Fibroblast of skin of back (primary cell): Measurements from ENCODE around the gene TUBA3D.
A peak's percentile ranks its signal among the peaks of the same experiment; 100 is the strongest.
"Not testable (repeated sequence)": the region's sequence is repeated elsewhere in the genome, so short reads cannot be mapped to it uniquely, and the experiment has no call there.

Experiments
- DNase-seq: peaks from one replicate; pipeline ENCODE4 v3.0.0-alpha.2; 2013

Gene TUBA3D

DNA sequence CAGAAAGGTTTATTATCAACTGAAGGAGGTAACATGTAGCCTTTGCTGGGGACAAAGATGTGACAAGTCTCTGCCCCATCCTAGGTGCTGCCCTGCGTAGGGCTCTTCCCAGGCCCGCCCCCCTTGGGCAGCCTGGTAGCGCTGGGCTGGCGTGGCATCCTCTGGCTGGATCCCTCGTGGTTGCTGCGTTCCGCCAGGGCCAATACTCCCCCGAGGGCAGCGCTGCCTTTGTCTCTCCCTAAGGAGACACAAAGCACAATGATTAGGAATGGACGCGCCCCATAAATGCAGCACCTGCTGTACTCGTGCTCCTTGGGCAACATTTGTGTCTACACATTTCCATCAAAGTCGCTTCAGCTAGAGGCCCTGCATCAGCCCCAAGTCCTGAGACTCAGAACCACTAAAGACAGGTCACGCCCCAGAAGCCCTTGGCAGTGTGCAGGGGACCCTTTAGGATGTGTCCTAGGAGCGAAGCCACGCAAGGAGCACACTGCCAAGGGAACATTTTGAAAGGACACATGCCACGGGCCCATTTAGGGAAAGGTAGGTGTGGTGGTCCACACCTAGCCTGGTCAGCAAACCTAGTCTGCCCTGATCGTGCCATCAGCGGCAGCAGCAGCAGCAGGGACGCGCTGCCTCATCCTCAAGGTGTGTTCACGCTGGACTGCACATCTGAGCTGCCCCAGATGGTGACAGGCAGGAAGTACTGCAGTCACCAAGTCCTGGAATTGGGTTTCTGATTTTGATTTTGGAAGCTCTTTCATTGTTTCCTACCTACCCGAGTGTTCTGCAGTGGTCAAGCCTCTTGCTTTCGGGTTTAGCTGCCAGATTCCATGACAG lies 8.3 kb downstream of the TUBA3D start:
- not testable (repeated sequence) for DNase-seq

- not testable (repeated sequence) for DNase-seq
These were observed 9.1 kb downstream of the TUBA3D start for GRCh38 chr2:131484906-131485460.

GRCh38 chr2:131486201-131486902 lies 10.4 kb downstream of the TUBA3D start:
- not testable (repeated sequence) for DNase-seq

DNA sequence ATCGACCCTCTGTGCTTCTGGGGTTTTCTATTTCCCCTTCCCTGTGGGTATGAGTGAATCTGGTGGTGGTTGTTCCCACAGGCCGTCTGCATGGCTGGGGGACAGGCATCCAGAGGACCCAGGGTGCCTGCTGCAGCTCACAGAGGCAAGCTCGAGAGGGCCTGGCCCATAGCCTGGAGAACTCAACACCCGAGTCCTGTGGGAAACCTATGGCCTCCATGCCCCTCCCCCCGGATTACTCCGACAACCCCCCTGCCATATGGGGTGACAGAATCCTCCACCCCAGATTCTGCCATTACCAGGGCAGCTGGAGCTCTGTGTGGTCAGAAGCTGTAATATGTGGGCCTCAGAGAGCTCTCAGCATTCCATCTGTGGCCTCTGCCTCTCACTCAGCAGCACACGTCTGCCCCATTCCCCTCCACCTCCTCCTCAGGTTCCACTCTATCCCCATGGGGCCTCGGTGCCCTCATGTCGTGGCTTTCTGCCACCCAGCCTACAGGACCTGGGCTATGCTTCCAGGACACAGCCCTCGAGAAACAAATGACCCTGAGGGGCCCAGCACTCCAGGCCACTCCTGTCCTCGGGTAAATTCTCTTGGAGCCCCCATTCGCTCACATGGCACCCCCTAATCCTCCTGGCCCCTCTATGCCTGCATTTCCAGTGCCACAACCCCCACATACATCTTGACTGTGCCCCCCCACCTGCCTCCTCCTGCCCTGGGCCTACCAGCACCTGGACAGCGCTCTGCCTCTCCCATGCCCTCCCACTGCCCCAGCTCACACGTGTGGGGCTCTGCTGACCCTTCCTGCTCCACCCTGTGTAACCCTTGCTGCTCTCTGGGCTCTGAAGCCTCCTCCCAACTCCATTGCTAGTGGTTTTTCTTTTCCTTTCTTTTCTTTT lies 12.6 kb downstream of the TUBA3D start:
- no peak for DNase-seq

DNA sequence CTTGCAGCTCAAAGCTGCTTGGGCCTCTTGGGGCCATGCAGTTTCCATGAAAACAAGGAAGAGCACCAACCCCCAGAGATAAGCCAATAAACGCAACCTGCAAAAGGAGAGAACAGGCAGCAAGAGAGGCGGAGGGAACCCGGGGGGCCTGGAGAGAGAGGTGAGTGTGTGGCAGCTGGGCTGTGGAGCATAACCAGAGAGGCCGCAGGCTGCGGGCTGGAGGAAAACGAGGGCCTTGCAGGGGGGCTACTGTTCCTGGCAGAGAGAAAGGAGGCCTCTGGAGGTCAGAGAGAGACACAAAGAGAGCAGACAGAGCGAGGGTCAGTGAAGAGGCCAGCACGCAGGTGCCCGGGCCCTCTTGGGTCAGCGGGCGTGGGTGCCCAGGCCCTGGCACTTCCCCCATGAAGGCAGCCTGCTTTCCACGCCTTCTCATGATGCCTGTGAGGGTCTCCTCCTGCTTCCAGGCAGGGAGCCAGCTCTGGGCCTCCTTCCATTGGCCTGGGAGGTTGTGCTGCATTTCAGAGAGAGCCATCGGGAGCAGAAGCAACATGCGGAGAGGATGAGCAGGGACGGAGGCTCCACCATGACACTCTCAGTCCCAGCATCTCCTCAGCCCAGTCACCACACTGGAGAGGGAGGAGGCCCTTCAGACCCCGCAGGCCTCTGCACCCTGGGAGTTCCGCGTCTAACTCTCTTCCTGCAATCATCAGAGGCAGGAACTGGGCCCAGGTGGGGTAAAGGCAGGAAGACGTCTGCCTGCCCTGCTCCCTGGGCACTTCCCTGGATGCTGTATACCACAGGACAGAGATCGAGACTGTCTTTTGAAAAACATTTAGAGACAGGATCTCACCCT lies 14.9 kb downstream of the TUBA3D start:
- peak; percentile 13 for DNase-seq

DNA sequence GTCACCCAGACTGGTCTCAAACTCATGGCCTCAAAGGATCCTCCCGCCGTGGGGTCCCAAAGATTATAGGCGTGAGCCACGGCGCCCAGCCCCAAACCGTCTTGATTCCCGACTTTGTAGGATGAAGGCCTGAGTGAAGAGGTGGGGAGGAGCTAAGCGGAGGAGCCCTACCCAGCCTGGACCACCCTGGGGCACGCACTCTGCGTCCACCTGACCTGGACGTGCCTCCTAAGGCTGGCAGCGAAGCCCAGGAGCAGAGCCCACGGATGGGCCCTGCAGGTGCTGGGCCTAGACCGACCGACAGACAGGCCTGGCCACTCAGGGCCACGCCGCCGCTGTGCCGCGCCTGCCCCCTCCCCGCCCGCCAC lies 15.5 kb downstream of the TUBA3D start:
- not testable (repeated sequence) for DNase-seq

- not testable (repeated sequence) for DNase-seq
These were observed 16.1 kb downstream of the TUBA3D start, which contains the start of gene MZT2A for GRCh38 chr2:131492015-131492417. Gene MZT2A (minus strand): TSS chr2:131492397. CDS start chr2:131492376, 21 bp downstream.

DNA sequence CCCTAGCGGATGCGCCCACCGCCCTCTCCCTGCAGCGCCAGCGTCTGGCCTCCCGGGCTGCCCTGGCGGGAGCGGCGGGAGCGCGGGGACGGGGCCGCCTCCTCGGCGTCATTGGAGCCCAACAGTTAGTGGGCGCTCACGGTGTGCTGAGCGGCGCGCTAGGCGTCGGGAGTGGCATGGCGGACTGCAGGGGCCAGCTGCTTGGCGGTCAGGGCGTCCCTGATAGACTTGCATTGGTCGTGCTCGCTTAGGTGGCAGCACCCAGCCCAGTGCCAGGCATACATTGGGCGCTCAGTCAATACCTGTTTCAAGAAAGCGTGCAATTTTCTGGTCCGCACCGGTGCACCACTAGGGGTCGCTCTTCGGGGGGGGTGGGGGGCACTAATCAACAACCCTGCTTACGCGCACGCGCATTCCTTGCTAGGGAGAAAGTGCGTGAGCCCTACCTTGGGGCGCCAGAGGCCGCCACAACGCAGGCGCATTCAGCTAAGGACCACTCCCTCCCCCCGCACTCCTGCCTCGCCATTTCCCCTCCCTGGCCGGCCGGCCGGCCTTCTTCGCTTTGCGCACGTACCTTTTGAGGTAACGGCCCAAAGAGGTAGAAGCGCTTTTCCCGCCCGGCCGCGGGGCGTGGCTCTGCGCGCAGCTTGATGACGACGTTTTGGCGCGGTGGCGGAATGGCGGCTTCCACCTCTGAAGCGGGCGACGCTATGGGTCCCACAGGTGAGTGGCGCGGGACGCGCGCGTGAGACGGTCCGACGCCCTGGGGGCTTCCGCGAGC lies 16.7 kb downstream of the TUBA3D start:
- DNase-seq, result peak; percentile 92

GRCh38 chr2:131493199-131493968 lies 17.5 kb downstream of the TUBA3D start:
- peak; percentile 15 for DNase-seq

GRCh38 chr2:131495506-131495905 lies 19.6 kb downstream of the TUBA3D start:
- DNase-seq, result not testable (repeated sequence)

GRCh38 chr2:131498321-131498973 lies 22.5 kb downstream of the TUBA3D start:
- not testable (repeated sequence) for DNase-seq

DNA sequence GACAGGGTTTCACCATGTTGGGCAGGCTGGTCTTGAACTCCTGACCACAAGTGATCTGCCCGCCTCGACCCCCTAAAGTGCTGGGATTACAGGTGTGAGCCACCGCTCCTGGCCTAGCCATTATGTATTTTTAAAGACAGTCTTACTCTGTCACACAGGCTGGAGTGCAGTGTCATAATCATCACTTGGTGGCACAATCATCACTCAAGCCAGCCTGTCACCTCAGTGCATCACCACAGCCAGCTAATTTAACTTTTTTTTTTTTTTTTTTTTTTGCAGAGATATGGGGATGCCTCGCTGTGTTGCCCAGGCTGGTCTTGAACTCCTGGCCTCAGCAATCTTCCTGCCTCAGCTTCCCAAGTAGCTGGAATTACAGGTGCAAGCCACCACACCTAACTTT lies 27.7 kb downstream of the TUBA3D start:
- not testable (repeated sequence) for DNase-seq

DNA sequence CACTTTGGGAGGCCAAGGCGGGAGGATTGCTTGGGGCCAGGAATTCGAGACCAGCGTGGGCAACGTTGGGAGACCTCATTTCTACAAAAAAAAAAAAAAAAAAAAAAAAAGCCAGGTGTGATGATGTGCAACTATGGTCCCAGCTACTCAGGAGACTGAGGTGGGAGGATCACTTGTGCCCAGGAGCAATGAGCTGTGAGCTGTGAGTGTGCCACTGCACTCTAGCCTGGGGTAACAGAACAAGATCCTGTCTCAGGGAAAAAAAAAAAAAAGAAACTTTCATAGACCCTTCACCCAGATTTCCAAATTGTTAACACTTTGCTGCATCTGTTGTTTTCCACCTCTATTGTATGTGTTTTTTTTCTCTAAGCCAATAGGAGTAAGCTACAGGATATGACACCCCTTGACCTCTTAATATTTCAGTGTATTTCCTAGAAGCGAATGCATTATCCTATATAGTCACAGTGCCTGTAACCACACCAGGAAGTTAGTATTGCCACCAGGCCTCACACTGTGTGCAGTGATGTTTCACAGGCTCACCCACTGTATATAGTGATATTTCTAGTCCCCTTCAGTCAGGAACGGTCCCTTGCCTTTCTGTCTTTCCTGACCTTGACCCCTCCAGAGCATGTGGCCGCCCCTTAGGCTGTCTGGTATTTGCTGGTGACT lies 28.3 kb downstream of the TUBA3D start:
- not testable (repeated sequence) for DNase-seq

DNA sequence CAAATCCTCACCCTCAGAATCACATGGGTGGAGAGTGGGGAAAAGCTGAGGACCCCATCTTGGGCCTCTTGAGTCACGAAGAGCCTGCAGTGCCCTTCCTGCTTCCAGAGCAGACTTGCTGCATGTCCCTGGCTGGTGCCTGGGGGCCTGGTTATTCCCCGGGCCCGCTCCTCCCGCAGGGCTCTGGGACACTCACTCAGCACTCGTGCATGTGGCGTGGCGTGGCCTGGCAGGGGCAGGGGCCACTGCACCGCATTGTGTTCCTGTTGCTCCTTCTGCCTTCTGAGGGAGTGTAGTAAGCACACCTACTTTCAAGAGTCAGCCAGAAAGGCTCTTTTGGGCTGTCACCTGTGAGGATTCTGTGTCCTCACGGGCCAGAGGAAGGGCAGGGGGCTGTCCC lies 33.7 kb downstream of the TUBA3D start:
- no peak for DNase-seq

- DNase-seq, result not testable (repeated sequence)
These were observed 35.5 kb downstream of the TUBA3D start for GRCh38 chr2:131511291-131511968.

DNA sequence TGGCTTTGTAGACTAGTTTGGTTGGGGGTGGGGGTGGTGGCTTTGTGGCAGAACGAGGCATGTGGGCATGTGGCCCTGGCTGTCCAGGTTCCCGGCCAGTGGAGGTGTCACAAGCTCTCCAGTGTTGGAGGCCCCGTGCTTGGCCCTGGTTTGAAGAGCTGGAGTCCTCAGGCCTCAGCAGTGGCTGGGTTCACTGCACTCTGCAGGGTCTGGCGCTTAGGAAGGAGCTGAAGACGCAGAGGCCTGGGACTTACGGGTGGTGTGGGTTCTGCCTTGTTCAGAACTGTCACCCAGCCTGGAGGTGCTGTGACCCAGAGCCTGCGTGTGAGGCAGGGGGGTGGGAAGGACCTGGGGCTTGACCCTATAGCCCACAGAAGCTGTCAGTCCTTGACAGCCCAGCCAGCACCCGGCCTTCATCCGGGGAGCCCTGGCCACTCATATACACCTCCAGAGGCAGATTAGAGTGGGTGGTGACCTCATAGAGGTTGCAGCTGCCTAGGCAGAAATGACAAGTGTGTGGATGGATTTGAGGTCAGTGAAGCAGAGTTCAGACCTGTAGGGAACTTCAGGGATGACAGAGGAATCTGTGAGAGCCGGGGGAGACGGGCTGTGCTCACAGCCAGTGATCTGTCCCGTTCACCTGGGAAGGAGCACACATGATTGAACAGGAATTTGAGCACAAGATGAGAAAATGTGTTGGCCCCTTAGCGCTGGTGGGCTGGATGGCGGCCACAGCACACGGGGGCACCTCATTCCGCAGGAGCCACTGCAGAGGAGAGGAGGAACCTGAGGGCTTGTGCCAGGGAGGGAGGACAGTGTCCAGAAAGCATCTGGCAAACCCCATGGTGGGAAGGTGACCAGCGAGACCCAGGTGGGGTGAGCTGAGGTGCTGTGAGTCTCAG lies 36.3 kb downstream of the TUBA3D start:
- not testable (repeated sequence) for DNase-seq
